B cell (primary cell): ENCODE measurements around the gene OLFM2. TPM values are rescaled to one million over a fixed set of nuclear protein-coding genes. Genes with fewer than 3 reads are reported as not detected.

Experiments used
- ATAC-seq: fragments of 200-7000 bp; cut with Tn5 transposase; one replicate; pipeline ENCODE4 v1.10.0; 2021; ENCODE audit warnings: low read depth, mild to moderate bottlenecking, moderate number of reproducible peaks, moderate library complexity
- CTCF ChIA-PET: fragments of 350-600 bp; sonication (Branson Sonifier 250); formaldehyde crosslinking; loops from one replicate; lab custom pipeline; 2021; ENCODE audit warnings: antibody characterized with exemption, inconsistent platforms; lab: Charles Lee
- POLR2A ChIA-PET: fragments of 350-600 bp; sonication (Branson Sonifier 250); formaldehyde crosslinking; loops from one replicate; lab custom pipeline; 2021; ENCODE audit warnings: antibody characterized with exemption; lab: Charles Lee
- DNase-seq: peaks from one replicate; pipeline ENCODE4 v3.0.0; 2013
- H2AFZ ChIP-seq: 2 replicates; pipeline ENCODE4 v1.6.1; 2012; ENCODE audit warnings: mild to moderate bottlenecking, low read depth, low read length; ENCODE audit not compliant: insufficient read depth, poor library complexity, severe bottlenecking
- H3K27ac ChIP-seq, 2 donors: 1 replicate in 1 of 2; 2 replicates in 1 of 2; pipeline ENCODE4 v1.5.1; 2012 to 2013; ENCODE audit warnings: low read length in 2 of 2, mild to moderate bottlenecking in 2 of 2, moderate library complexity in 1 of 2
- H3K27me3 ChIP-seq, 4 experiments: fragments of 200-600 bp in 1 of 4; sonication (generic) in 1 of 4; replicated peaks in 1 of 4; 1 replicate in 2 of 4; 2 replicates in 2 of 4; pipeline versions ENCODE4 v1.6.1 to v1.7.0; 2013 to 2016; ENCODE audit warnings: low read length in 3 of 4, mild to moderate bottlenecking in 2 of 4, mixed read lengths in 1 of 4, moderate library complexity in 1 of 4; ENCODE audit not compliant: insufficient read depth in 4 of 4, control insufficient read depth in 3 of 4; ENCODE audit errors: control extremely low read depth in 1 of 4
- H3K36me3 ChIP-seq, 2 experiments: replicated peaks in 1 of 2; 1 replicate in 1 of 2; 2 replicates in 1 of 2; pipeline versions ENCODE4 v1.6.1 to v1.7.1; 2013; ENCODE audit warnings: low read length in 1 of 2; ENCODE audit not compliant: insufficient read depth in 2 of 2, control insufficient read depth in 1 of 2; ENCODE audit errors: control extremely low read depth in 1 of 2, extremely low read depth in 1 of 2
- H3K4me1 ChIP-seq, 2 donors: fragments of 200-600 bp in 1 of 2; sonication (generic) in 1 of 2; 1 replicate in 1 of 2; 2 replicates in 1 of 2; pipeline versions ENCODE4 v1.5.1 to v1.6.1; 2013 to 2017; ENCODE audit warnings: low read length in 2 of 2; ENCODE audit not compliant: control insufficient read depth in 2 of 2, insufficient read depth in 2 of 2
- H3K4me2 ChIP-seq: replicated peaks from 2 replicates; pipeline ENCODE3; 2012; ENCODE audit warnings: mild to moderate bottlenecking, low read depth, low read length; ENCODE audit not compliant: poor library complexity, severe bottlenecking
- H3K4me3 ChIP-seq, 5 experiments: fragments of 200-600 bp in 1 of 5; sonication (generic) in 1 of 5; 1 replicate in 3 of 5; 2 replicates in 2 of 5; pipeline versions ENCODE4 v1.5.1 to v1.7.0; 2011 to 2016; ENCODE audit warnings: low read length in 4 of 5, mild to moderate bottlenecking in 4 of 5, low read depth in 2 of 5, control low read depth in 1 of 5, moderate library complexity in 1 of 5; ENCODE audit not compliant: insufficient read depth in 1 of 5; ENCODE audit errors: control extremely low read depth in 1 of 5, extremely low read depth in 1 of 5
- H3K79me2 ChIP-seq: fragments of 200-600 bp; sonication (generic); one replicate; pipeline ENCODE4 v1.6.0; 2016; ENCODE audit warnings: low read length; ENCODE audit not compliant: control insufficient read depth, insufficient read depth
- H3K9ac ChIP-seq: fragments of 200-600 bp; sonication (generic); 2 replicates; pipeline ENCODE4 v1.6.1; 2017; ENCODE audit warnings: mild to moderate bottlenecking, low read length, moderate library complexity
- H3K9me3 ChIP-seq, 3 donors: one replicate each; pipeline versions ENCODE4 v1.6.1 to v1.7.1; 2013; ENCODE audit warnings: low read length in 2 of 3; ENCODE audit not compliant: control insufficient read depth in 2 of 3, insufficient read depth in 1 of 3; ENCODE audit errors: control extremely low read depth in 1 of 3
- H4K20me1 ChIP-seq: 2 replicates; pipeline ENCODE4 v1.6.0; 2012; ENCODE audit warnings: mild to moderate bottlenecking, low read length; ENCODE audit not compliant: insufficient read depth, control insufficient read depth, poor library complexity, severe bottlenecking
- H3K27ac Mint-ChIP-seq: one replicate; pipeline ENCODE4 v1.8.0; 2021; ENCODE audit warnings: mixed read lengths
- H3K27me3 Mint-ChIP-seq: one replicate; pipeline ENCODE4 v1.8.0; 2021; ENCODE audit warnings: mixed read lengths
- H3K4me1 Mint-ChIP-seq: one replicate; pipeline ENCODE4 v1.8.0; 2021; ENCODE audit warnings: mixed read lengths
- H3K4me3 Mint-ChIP-seq: one replicate; pipeline ENCODE4 v1.8.0; 2021; ENCODE audit warnings: mixed read lengths
- H3K9me3 Mint-ChIP-seq: one replicate; pipeline ENCODE4 v1.8.0; 2022; ENCODE audit warnings: mixed read lengths; ENCODE audit not compliant: insufficient read depth
- EZH2 ChIP-seq: IDR thresholded peaks from 2 replicates; pipeline ENCODE4 v1.6.1; 2012; ENCODE audit warnings: borderline replicate concordance, low read depth, mild to moderate bottlenecking, moderate library complexity, low read length; ENCODE audit not compliant: insufficient read depth, poor library complexity, severe bottlenecking
- WGBS: methylation state at CpG from one replicate; pipeline ENCODE4 v1.1.5; 2013; ENCODE audit warnings: missing lambda C conversion rate; ENCODE audit not compliant: insufficient coverage; 5-methylcytosine and 5-hydroxymethylcytosine counted together
- intact Hi-C: fragments of 100-400 bp; cut with micrococcal nuclease; formaldehyde crosslinking; loops from one replicate; pipeline ENCODE4 v1.10.0; 2022
- polyA plus RNA-seq: library from polyadenylated mRNA; depleted of rRNA; stranded (reverse); fragments of >200 nt; gene quantifications from 2 replicates; pipeline ENCODE4 v1.2.3, GENCODE V29; 2012
- total RNA-seq, 2 donors: library from RNA; stranded (reverse); fragments of 120-200 nt in 1 of 2; gene quantifications; 1 replicate in 1 of 2; 2 replicates in 1 of 2; pipeline versions ENCODE4 v1.2.3 to v1.2.4, GENCODE V29; 2013 to 2022
- TF ChIP-seq, protein P1 (sequence below): fragments of 200-600 bp; IDR thresholded peaks from one replicate; pipeline ENCODE4 v1.8.0; 2022; ENCODE audit warnings: antibody characterized with exemption, mild to moderate bottlenecking

Gene OLFM2
- total and polyA plus RNA-seq, 2 donors (not counting 1 experiment from before 2014, with no cell fraction given): 0.15 TPM; not detected in 1

DNA sequence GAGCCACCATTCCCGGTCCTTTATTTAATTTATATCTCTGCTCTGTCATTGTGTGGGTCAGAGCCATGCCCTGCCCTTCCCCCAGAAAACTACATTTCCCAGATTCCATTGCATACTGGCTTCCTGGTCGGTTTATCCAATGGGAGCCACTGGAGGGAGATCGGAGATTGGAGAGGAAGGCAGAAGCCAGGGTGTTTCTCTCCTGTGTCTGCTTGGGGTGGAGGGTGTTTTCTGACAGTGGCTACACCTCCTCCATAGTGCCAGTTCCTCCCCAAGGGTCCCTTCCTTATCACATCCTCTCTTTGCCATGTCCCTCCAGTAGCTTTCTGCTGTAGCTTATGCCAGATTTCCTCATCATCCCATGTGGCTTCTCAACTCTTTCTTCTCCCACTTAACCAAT is 19.0 kb downstream of the OLFM2 start:
- Histone ChIP-seq H3K79me2 (no peaks in the 10 kb centered on the region), H3K27ac (no peak overlapping the region), H2AFZ (no peak overlapping the region), H3K4me3 (no peak overlapping the region), H4K20me1 (no peaks in the 10 kb centered on the region), H3K9ac (no peak overlapping the region), H3K9me3 (peaks cover 0 to 11% (median 0%) of the 10 kb centered on the region in 3 donors), H3K36me3 (no peaks in the 10 kb centered on the region), H3K27me3 (peaks cover 0 to 41% (median 15%) of the 10 kb centered on the region in 4 experiments), H3K4me2 (no peak overlapping the region), H3K4me1 (peaks cover 16 to 21% of the 10 kb centered on the region in 2 donors)
- H3K4me3 Mint-ChIP-seq: no peak overlapping the region
- ATAC-seq (no peak), DNase-seq (no peak)
- CTCF ChIA-PET: interaction anchor here (2.4 kb wide), 1 partner anchor 14 kb away, joined by 7 read pairs; no protein-coding TSS in a partner anchor
- peaks cover 37% of the 10 kb centered on the region for H3K27me3 Mint-ChIP-seq
- peaks cover 18% of the 10 kb centered on the region for H3K4me1 Mint-ChIP-seq
- H3K9me3 Mint-ChIP-seq: no peaks in the 10 kb centered on the region
- TF ChIP-seq, protein P1, sequence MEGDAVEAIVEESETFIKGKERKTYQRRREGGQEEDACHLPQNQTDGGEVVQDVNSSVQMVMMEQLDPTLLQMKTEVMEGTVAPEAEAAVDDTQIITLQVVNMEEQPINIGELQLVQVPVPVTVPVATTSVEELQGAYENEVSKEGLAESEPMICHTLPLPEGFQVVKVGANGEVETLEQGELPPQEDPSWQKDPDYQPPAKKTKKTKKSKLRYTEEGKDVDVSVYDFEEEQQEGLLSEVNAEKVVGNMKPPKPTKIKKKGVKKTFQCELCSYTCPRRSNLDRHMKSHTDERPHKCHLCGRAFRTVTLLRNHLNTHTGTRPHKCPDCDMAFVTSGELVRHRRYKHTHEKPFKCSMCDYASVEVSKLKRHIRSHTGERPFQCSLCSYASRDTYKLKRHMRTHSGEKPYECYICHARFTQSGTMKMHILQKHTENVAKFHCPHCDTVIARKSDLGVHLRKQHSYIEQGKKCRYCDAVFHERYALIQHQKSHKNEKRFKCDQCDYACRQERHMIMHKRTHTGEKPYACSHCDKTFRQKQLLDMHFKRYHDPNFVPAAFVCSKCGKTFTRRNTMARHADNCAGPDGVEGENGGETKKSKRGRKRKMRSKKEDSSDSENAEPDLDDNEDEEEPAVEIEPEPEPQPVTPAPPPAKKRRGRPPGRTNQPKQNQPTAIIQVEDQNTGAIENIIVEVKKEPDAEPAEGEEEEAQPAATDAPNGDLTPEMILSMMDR: no peak
- no peak for TF ChIP-seq EZH2
- POLR2A ChIA-PET: no interaction called here
- no CpG with 5 or more reads among the region's 3 CpGs for WGBS
- intact Hi-C loops: no loop called here
- H3K27ac Mint-ChIP-seq: no peak overlapping the region

DNA sequence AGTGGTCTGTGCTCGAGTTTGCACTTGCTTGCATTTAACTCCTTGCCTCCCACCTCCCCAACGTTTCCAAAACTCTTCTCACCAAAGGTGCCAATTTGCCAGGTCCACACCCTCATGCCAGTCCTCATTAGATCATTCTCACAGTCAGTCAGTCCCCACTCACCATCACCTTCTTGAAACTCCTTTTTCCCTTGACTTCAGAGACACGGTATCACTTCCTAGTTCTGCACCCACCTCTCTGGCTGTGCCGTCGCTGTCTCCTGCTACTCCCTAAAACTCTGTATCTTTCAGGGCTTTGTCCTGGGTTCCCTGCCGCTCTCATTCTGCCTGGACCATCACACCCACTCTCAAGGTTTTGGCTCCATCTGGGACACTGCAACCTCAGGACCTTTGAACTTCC is 19.6 kb downstream of the OLFM2 start:
- H3K79me2 ChIP-seq: no peaks in the 10 kb centered on the region
- peaks cover 0 to 47% (median 19%) of the 10 kb centered on the region in 4 experiments for H3K27me3 ChIP-seq
- no peaks in the 10 kb centered on the region for H3K36me3 ChIP-seq
- H4K20me1 ChIP-seq: no peaks in the 10 kb centered on the region
- H3K9me3 Mint-ChIP-seq: no peaks in the 10 kb centered on the region
- no peak overlapping the region for H3K4me2 ChIP-seq
- no peak overlapping the region for H3K4me3 ChIP-seq
- peak overlapping the region; percentile 19 for H3K4me3 Mint-ChIP-seq
- peaks cover 16 to 21% of the 10 kb centered on the region in 2 donors for H3K4me1 ChIP-seq
- H3K9ac ChIP-seq: no peak overlapping the region
- no peak for ATAC-seq
- CTCF ChIA-PET: interaction anchor here (2.4 kb wide), 1 partner anchor 14 kb away, joined by 7 read pairs; no protein-coding TSS in a partner anchor
- peaks cover 37% of the 10 kb centered on the region for H3K27me3 Mint-ChIP-seq
- 38% methylated on average over 6 of the region's 6 CpGs for WGBS
- H3K27ac ChIP-seq: no peak overlapping the region
- intact Hi-C loops: no loop called here
- DNase-seq: no peak
- H3K27ac Mint-ChIP-seq: no peak overlapping the region
- H2AFZ ChIP-seq: no peak overlapping the region
- POLR2A ChIA-PET: no interaction called here
- TF ChIP-seq EZH2: no peak
- TF ChIP-seq, protein P1: no peak
- peaks cover 0 to 11% (median 0%) of the 10 kb centered on the region in 3 donors for H3K9me3 ChIP-seq
- peaks cover 18% of the 10 kb centered on the region for H3K4me1 Mint-ChIP-seq
